GM12874 (cell line): ENCODE results near the gene CLDN6.

Experiments
- TF ChIP-seq, protein P1 (sequence below): IDR thresholded peaks from 2 replicates; pipeline ENCODE4 v1.5.1; 2011; ENCODE audit warnings: low read depth, mild to moderate bottlenecking, control low read depth, low read length, moderate library complexity; ENCODE audit not compliant: insufficient read depth

CLDN6 gene

DNA sequence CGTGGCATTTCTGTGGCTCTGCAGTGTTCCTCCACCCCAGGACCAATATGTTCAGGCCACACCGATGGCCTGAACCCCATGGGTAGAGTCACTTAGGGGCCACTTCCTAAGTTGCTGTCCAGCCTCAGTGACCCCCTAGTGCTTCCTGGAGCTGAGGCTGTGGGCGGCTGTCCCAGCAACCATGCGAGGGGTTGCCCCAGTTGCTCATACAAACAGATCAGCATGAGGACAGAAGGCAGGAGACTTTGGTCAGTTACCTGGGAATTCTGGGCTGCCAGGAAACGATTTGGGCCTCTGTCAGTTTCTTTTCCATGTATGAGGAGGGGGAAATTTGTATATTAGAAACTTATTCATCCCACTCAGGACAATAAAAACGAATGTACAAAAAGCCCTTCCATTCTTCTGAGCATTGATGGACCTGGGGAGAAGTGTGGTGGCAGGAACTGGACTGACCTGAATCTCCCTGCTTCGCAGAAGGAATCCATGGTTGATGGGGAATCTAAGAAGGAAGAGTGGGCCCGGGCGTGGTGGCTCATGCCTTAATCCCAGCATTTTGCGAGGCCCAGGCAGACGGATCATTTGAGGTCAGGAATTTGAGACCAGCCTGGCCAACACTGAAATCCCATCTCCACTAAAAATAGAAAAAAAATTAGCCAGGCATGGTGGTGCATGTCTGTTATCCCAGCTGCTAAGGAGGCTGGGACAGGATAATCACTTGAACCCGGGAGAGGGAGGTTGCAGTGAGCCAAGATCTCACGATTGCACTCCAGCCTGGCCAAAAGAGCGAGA, 42.5 kb upstream of the CLDN6 start:
- TF ChIP-seq, protein P1, sequence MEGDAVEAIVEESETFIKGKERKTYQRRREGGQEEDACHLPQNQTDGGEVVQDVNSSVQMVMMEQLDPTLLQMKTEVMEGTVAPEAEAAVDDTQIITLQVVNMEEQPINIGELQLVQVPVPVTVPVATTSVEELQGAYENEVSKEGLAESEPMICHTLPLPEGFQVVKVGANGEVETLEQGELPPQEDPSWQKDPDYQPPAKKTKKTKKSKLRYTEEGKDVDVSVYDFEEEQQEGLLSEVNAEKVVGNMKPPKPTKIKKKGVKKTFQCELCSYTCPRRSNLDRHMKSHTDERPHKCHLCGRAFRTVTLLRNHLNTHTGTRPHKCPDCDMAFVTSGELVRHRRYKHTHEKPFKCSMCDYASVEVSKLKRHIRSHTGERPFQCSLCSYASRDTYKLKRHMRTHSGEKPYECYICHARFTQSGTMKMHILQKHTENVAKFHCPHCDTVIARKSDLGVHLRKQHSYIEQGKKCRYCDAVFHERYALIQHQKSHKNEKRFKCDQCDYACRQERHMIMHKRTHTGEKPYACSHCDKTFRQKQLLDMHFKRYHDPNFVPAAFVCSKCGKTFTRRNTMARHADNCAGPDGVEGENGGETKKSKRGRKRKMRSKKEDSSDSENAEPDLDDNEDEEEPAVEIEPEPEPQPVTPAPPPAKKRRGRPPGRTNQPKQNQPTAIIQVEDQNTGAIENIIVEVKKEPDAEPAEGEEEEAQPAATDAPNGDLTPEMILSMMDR = no peak

DNA sequence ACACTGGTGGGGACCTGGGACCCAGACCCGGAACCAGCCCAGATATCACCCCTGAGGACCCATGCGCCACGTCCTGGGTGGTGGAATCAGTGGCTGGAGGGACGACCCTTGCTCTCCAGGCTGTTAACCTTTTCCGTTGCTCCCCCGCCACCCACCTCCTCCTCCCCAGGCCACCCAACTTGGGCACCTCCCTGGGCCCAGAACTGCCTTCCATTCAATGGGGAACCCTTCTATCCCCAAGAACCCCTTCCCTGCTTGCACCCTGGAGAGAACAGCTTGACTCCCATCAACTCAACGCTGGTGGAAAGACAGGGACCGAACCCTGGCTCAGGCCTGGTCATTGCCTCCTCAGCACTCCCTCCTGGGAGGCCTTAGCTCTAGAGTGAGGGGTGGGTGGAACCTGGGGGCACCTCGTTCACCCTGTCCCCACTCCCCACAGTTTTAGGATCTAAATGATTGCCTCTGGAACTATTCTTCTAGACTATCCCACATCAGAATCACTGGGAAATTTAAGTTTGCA, 41.8 kb upstream of the CLDN6 start:
- TF ChIP-seq, protein P1 = no peak

DNA sequence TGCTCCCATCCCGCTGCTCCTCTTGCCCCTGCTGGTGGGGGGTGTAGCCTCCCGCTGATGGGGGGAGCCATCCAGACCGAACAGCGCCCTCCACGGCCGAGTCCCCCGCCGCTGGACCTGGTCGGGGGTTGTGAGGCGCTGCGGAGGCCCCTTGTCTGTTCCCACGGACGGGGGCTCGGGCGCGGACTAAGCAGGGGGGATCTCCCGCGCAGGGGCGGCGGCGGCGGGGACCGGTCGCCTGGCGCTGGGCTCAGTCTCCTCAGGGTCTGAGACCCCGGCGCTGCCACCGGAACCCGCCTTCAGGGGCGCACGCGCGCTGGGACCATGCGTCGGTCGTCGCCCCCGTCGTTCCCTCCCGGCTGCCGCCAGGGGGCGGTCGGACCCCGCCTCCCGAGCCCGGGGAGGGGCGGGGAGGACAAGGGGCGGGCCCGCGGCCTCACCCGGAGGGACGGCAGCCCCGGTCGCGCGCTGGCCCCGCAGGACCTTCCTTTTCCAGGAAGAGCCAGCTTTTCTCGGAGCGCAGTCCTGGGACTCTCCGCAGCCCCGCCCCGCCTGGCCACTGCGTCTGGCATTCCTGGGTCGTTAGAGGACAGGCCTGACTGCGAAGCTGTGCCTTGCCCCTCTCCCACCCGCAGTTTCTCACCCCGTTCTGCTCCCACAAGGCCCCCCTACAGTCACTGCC, 41.2 kb upstream of the CLDN6 start:
- TF ChIP-seq, protein P1 = peak; percentile 90

DNA sequence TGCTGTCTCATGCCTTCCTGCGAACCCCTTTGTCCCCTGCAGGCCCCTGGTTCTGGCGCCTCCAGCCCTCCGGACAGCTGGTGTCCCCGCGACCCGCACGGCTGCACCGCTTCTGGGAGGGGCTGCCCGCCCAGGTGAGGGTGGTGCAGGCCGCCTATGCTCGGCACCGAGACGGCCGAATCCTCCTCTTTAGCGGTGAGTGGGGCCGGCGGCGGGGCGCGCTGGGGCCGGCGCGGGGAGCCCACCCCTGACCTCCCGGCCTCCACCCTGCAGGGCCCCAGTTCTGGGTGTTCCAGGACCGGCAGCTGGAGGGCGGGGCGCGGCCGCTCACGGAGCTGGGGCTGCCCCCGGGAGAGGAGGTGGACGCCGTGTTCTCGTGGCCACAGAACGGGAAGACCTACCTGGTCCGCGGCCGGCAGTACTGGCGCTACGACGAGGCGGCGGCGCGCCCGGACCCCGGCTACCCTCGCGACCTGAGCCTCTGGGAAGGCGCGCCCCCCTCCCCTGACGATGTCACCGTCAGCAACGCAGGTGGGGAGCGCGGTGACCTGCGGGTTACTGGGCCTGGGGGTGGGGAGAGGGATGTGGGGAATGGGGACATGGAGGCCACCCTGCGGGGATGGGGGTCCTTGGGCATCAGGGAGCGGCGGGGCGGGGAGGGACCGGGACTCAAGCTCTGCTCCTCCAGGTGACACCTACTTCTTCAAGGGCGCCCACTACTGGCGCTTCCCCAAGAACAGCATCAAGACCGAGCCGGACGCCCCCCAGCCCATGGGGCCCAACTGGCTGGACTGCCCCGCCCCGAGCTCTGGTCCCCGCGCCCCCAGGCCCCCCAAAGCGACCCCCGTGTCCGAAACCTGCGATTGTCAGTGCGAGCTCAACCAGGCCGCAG, 40.4 kb upstream of the CLDN6 start:
- TF ChIP-seq, protein P1 = peak; percentile 56

DNA sequence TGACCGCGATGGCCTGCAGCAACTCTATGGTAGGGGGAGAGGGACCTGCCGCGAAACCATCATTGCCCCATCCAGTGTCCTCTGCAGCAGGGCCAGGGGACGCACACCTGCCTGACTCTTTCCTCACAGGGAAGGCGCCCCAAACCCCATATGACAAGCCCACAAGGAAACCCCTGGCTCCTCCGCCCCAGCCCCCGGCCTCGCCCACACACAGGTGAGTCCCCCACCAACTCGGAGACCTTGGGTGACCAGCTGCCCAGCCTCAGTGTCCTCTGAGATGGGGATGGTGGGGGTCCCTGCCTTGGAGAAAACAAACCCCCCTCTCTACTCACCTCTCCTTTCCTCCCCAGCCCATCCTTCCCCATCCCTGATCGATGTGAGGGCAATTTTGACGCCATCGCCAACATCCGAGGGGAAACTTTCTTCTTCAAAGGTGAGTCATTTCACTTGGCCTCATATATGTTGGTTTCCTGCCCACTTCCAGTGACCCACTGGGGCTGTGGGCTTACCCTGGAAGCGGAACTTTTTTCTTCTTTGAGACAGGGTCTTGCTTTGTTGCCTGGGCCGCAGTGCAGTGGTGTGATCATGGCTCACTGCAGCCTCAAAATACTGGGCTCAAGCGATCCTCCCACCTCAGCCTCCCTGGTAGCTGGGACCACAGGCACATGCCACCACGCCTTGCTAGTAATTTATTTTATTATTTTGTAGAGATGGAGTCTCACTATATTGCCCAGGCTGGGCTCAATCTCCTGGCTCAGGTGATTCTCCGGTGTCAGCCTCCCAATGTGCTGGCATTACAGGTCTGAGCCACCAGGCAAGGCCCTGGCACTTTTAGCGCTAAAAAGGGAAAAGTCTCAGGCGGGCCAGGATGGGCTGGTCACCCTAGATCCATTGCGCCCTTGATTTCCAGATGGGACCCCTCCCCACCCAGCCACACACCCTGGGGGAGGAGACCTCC, 39.5 kb upstream of the CLDN6 start:
- TF ChIP-seq, protein P1 = no peak

DNA sequence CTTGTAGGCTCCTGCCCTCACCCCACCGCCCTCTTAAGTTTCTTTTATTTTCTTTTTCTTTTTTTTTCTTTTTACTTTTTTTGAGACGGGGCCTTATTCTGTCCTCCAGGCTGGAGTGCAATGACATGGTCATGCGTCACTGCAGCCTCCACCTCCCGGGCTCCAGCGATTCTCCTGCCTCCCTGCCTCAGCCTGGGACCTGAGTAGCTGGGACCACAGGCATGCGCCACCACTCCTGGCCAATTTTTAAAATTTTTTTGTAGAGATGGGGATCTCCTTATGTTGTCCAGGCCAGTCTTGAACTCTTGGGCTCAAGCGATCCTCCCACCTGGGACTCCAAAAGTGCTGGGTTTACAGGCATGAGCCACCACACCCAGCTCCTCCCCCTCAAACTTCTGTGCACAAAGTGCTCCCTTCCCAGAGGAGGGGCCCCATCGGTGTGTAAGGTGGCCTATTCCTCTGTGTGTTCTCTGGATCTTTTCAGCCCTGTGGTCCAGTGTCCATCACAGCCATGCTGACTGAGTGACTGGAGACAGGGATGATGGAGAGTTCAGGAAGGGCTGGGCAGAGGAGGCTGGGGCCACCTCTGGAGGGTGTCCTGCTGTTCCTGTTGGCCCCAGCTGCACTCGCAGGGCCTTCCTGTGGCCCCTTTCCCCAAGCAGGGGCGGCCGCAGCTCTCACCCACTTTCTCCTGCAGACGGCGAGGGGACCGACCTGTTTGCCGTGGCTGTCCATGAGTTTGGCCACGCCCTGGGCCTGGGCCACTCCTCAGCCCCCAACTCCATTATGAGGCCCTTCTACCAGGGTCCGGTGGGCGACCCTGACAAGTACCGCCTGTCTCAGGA, 38.6 kb upstream of the CLDN6 start:
- TF ChIP-seq, protein P1 = no peak
